ENCODE data around the gene TRAIP.
"Not testable (repeated sequence)": the region's sequence is repeated elsewhere in the genome, so short reads cannot be mapped to it uniquely, and the experiment has no call there.

The TRAIP gene

GRCh38 chr3:49856181-49857005 lies at the start of gene TRAIP:
TSS of gene TRAIP (minus strand) at chr3:49856564. CDS start at chr3:49856453, 111 bp downstream.
- peak; percentile 94 for DNase-seq

- not testable (repeated sequence) for DNase-seq
Observed at GRCh38 chr3:49904448-49904847, 48.1 kb upstream of the TRAIP start.

DNA sequence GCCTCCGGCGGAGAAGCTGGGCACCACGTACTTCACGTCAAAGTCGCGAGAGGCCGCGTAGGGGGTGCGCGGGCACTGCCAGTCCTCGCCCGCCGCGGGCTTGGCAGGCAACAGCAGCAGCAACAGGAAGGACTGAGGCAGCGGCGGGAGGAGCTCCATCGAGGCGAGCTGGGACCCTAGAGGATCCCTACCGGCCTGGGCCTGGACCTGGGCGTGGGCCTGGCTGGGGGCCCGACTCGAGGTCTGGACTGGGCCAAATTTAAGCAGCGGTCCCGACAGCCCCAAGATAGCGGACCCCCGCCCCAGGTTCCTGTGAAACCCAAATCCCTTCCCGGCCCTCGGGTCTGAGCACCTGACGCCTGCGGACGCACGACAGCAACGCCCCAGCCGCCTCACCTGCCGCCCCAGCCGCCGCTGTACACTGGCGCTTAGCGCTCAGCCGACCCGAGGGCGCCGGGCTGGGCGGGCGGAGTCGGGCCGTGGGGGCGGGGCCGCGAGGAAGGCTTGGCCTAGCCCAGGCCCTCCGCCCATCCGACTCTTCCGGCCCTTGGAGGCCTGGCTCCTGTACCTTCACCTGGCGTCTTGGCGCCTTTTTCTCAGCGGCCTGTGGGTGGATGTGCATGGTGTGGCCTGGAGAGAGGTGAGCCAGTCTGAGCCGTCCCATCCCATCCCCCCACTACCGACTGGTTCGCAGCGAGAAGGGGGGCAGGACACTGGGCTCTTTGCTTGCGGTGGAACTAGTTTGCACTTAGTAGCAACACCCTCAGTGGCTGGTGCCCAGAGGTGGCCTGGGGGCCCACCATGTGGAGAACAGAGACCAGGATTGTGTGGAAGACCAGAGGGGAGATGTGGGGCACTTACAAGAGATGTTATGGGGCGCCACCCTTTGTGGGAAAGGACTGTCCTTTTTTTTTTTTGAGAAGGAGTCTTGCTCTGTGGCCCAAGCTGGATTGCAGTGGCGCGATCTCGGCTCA lies 47.4 kb upstream of the TRAIP start, which contains the start of gene MST1R:
Gene MST1R (minus strand): TSS at position 423 of the 974 bp plus-strand sequence. CDS start 264 bp downstream, at position 159.
- peak; percentile 79 for DNase-seq

GRCh38 chr3:49902511-49903345 lies 46.4 kb upstream of the TRAIP start:
- no peak for DNase-seq

DNA sequence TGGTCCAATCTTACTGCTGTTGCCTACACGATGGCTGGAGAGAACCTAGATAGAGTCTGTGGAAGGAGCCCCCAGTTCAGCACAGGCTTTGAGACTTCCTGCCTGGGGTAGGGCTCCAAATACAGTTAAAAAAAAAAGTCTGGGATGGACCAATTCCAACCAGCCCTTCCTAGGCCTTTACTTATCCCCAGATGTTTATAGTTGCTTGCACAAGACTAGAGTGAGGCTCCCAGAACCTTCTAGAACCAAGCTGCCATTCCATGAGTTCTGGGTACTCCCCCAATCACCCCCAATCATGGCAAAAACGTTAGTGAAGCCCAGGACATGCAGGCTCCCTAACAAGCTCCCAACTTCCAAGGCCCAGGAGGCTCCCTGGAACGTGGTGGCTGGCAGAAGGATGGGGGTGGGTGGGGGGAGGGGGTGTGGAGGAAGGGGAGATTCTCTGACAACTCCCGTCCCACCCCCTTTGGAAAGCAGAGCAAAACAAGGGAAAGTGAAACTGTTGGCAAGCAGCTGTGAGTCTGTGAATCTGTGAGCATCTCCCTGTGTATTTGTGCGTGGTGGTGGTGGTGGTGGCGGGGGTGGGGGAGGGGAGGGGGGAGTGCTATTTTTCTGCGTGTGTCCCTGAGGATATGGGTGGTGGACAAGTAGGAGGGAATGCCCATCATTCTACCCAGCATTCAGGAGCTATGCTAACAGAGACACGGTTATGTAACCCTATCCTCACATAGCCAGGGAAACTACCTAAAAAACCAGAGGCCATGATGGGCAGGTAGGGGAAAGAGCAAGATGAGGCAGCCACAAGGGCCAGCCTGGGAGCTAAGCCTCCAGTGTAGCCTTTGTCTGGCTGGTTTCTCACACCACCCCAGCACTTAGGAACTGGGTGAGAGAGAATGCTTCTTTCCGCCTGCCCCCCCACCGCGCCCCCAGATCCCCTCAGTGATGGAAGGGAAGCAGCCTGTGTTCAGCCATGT lies 45.3 kb upstream of the TRAIP start:
- DNase-seq: no peak

DNA sequence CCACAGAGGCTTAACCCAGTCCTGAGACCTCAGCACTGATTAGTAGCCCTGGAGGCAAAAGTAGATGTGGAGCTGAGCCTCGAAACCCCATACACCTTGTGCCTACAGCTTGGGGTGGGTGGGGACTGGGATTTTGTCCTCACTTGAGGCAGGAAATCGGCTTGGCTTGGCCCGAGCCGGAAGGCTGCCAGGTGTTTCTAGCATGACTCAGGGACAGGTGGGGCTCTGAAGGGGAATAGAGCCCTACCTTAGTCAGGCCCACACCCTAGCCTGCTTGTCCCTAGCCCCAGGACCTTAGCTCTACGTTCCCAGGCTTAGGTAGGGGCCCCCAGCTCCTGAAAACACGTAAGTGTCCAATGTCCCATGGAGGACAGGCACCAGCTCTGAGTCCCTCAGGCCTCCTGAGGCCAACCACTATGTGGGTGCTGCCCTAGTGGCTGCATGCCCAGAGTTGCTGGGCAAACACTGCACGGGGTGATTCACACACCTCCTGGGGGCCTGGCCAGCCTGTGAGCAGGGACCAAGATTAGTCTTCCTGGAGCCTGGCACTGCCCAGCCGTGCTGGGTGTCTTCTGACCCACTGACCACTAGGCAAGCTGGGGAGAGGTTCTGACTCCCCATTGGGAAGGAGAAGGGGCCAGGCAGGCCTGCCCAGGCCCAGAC lies 44.3 kb upstream of the TRAIP start:
- no peak for DNase-seq

DNA sequence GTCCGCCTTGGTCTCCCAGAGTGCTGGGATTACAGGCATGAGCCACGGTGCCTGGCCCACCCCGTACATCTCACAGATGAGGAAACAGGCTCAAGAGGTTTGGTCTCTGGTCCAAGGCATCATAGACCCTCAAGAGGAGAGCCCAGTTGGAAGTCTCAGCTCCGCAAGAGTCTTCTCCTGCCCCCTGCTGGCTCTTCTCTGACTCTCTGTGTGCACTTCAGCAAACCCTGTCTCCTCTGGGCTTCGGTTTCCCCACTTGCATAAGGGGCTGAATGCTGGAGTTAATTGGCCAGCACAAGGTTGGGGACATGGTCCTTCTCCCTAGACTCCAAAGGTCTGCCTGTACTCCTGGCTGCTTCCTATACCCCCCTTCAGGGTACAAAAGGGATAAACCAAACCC lies 43.5 kb upstream of the TRAIP start:
- DNase-seq: peak; percentile 46

- no peak for DNase-seq
Observed at GRCh38 chr3:49898991-49899390, 42.6 kb upstream of the TRAIP start.

GRCh38 chr3:49896345-49896744 lies 40.0 kb upstream of the TRAIP start:
- no peak for DNase-seq

DNA sequence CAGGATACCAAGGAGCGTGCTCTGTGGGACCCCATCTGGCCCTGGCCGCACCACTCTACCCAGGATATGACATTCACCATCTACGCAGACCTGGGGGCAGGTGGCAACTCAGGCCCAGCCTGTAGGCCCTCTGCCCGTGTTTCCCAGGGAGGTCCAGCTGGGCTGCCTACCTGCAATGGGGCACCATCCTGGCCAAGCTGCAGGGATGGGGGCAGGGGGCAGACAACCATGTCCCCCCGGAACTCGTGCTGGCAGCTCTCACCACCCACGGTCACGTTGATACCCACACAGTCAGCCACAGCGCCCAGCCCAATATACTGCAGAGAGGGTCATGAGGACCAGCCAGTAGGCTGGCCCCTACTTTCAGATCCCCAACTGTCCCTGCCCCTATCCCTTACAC lies 39.4 kb upstream of the TRAIP start:
- no peak for DNase-seq

DNA sequence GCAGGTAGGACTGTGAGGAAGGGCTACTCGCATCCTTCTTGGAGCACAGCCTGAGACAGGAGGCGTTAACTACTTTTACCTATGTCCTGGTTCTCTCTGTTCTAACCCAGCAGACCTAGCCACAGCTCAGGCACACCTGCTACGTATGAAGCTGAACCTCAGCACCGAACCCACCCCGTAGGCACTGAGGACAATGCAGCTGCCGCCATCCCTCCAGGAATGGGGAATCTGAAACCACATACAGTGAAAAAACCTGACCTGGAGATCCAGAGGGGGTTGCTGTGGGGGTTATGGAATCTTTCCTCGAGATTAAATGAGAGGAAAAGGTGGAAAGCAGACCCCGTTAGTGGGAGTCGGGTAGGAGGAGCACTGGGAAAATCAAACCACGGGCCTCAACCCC lies 32.9 kb upstream of the TRAIP start:
- no peak for DNase-seq

GRCh38 chr3:49886922-49887265 lies 30.5 kb upstream of the TRAIP start:
- DNase-seq: no peak

DNA sequence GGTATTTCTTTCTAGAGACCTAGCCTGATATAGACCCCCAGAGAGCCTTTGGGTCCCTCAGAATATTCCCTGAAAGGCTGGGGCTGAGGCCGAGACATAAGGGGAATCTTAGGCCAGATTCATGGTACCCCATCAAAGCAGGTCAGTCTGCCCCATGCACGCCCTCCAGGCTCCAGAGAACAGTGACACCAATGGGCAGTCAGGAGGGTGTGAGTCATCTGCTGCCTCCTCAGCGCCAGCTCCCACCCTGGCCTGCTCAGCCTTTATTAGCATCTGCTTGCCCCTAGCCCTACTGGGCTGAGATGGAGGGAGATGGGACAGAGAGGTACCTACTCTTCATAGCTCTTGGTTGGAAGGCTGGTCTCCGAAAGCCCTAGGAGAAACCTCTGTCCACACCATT lies 27.6 kb upstream of the TRAIP start:
- no peak for DNase-seq

- DNase-seq: no peak
Observed at GRCh38 chr3:49882166-49882565, 25.8 kb upstream of the TRAIP start.

GRCh38 chr3:49880581-49881315 lies 24.4 kb upstream of the TRAIP start:
- DNase-seq: peak; percentile 73

GRCh38 chr3:49879721-49880120 lies 23.4 kb upstream of the TRAIP start:
- no peak for DNase-seq

- no peak for DNase-seq
Observed at GRCh38 chr3:49878686-49879085, 22.3 kb upstream of the TRAIP start.

DNA sequence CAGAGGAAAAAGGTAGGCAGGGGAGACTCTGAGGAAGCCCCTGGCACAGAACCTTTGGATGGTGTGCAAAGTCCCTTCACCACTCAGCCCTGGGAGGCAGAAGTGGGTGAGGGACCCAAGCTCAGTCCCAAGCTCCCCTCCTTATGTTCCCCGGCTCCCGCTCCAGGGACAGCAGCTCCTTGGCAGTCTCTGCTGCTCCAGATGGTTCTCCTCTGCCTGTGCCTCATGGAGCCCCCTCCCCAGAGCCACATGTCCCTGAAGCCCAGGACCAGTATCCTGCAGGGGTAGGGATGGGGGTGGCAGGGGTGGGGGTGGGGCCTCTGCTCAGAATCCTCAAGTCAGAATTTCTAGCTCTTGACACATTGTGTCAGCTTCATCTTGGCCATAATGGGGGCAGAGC lies 21.4 kb upstream of the TRAIP start:
- DNase-seq: no peak

DNA sequence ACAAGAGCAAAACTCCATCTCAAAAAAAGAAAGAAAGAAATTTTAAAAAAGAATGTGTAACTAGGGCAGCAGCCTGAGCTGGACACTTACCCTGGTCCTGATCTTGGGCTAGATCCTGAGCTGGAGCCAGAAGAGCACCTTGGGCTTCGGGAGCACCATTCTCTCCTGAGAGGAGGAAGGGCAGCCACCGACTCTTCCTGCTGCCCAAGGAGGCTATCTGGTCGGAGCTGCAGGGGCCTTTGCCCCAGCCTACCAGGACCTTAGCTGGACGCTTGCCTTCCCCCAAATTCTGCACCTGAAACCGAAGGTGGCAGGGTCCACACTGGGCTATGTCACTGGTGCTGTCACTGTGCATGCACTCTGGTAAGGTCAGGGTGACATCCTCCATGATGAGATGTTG lies 20.2 kb upstream of the TRAIP start:
- no peak for DNase-seq

GRCh38 chr3:49873623-49874022 lies 17.3 kb upstream of the TRAIP start:
- DNase-seq: no peak
